IPS-15b (cell line): Measurements from ENCODE around the gene TRIM15.
"Not testable (repeated sequence)": the region's sequence is repeated elsewhere in the genome, so short reads cannot be mapped to it uniquely, and the experiment has no call there.

ENCODE experiments used
- H3K27me3 ChIP-seq: one replicate; pipeline ENCODE4 v1.6.1; 2013; ENCODE audit warnings: low read length; ENCODE audit not compliant: control insufficient read depth, insufficient read depth
- H3K36me3 ChIP-seq: one replicate; pipeline ENCODE4 v1.6.1; 2013; ENCODE audit warnings: low read length; ENCODE audit not compliant: control insufficient read depth, insufficient read depth
- H3K4me1 ChIP-seq: one replicate; pipeline ENCODE4 v1.6.1; 2013; ENCODE audit warnings: mild to moderate bottlenecking, low read length; ENCODE audit not compliant: control insufficient read depth, insufficient read depth
- H3K4me3 ChIP-seq: one replicate; pipeline ENCODE4 v1.5.1; 2013; ENCODE audit warnings: low read depth, low read length
- H3K9ac ChIP-seq: one replicate; pipeline ENCODE4 v1.6.1; 2013; ENCODE audit warnings: low read depth, mild to moderate bottlenecking, low read length
- H3K9me3 ChIP-seq: one replicate; pipeline ENCODE4 v1.6.1; 2013; ENCODE audit warnings: mild to moderate bottlenecking, low read length; ENCODE audit not compliant: control insufficient read depth, insufficient read depth

Gene TRIM15

DNA sequence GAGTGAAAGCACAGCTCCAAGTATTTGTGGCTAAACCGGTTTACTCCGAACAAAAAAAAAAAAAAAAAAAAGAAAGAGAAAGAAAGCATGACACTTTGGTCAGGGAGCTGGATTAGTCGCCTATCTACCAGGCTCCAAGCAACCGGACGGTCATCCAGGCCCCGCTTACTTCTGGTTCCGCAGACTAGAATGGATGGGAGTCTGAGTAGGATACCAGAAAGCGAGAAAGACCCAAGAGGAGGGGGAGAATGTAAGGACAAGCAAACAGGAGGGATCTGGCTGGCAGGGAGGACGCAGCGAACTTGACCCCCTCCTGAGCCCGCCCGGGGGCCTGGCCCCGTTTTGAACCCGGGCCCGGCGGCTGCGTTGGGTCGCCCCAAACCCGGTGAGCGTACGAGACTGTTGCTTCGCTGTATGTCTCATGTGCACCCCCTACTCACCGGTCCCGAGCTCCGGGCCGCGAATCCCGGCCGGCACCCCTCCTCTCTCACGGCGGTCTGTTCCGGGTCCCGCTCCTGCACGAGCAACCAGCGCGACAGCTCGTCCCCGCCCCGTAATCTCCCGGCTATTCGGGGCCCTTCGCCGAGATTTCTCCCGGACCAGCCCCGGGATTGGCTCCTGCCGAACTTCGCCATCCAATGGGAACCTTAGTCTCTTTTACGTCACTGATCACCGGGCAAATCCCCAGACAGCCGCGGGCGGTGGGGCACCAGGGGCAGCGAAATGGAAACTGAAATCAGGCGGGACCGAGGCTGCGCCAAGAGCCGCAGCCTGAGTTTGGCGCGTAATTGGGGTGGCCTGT, 49.7 kb downstream of the TRIM15 start, which contains the start of gene TRIM26:
Gene TRIM26, minus strand, starts transcription at position 542 of the 802 bp plus-strand sequence. CDS start 14,303 bp downstream, outside the sequence.
- Histone ChIP-seq H3K9ac (peak within 1 kb of the TSS; percentile 75), H3K9me3 (no peaks in the 10 kb centered on the region)

GRCh38 chr6:30213667-30213956, 50.3 kb downstream of the TRIM15 start:
- no peaks in the 10 kb centered on the region for H3K36me3 ChIP-seq
- H3K9me3 ChIP-seq, result no peaks in the 10 kb centered on the region
- H3K4me1 ChIP-seq, result peaks cover 22% of the 10 kb centered on the region
- peak overlapping the region; percentile 94 for H3K4me3 ChIP-seq
- H3K9ac ChIP-seq, result peak overlapping the region; percentile 67
- no peaks in the 10 kb centered on the region for H3K27me3 ChIP-seq

More for the DNA sequence above, 49.7 kb downstream of the TRIM15 start, which contains the start of gene TRIM26:
- Histone ChIP-seq H3K4me1 (peaks cover 22% of the 10 kb centered on the region), H3K36me3 (no peaks in the 10 kb centered on the region), H3K4me3 (peak within 1 kb of the TSS; percentile 94), H3K27me3 (no peaks in the 10 kb centered on the region)

DNA sequence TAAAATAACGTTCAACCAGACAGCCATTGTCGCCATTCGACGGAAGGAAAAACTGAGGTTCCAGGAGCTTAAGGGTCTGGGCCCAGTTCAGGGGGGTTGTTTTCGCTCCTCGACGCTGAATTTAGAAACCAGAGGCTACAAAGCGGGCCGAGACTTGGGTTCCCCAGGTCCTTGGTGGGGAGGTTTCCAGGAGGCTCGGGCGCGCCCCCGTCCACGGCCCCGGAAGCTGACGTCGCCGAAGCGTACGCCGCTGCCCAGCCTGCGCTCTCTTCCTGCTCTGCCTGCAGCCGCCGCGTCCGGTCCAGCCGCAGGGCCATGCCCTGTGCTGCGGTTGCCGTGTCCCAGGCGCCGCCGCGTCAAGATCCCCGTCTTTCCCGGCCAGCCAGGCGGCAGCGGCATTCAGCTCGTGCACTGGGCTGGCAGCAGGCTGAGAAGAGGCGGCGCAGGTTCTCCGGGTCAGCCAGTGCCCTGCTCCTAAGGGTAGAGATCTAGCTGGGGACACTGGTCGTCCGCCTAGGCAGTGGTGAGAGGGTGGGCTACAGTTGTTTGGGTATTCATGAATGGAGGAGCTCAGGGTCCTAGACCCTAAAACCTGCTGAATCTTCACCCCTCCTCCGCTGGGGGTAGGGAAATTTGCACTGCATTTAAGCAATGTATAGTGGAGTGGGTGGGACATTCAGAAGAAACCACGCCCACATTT, 50.8 kb downstream of the TRIM15 start:
- Histone ChIP-seq H3K4me1 (peaks cover 22% of the 10 kb centered on the region), H3K4me3 (peak overlapping the region; percentile 94), H3K9ac (peak overlapping the region; percentile 75), H3K27me3 (no peaks in the 10 kb centered on the region), H3K36me3 (no peaks in the 10 kb centered on the region), H3K9me3 (no peaks in the 10 kb centered on the region)

DNA sequence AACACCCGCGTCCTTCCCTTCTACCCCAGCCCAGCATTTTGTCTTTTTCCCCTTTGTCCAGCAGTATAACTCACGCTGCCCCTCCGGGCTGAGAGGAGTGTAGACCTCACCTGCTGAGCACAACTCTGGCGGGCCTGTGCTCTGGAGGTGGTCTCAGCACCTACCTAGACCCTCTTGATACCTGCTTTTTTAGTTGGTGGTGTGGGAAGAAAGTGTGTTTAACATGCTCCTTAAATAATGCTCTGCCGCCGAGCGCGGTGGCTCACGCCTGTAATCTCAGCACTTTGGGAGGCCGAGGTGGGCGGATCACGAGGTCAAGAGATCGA, 51.3 kb downstream of the TRIM15 start:
- Histone ChIP-seq H3K4me1 (peaks cover 22% of the 10 kb centered on the region), H3K27me3 (no peaks in the 10 kb centered on the region), H3K9ac (peak overlapping the region; percentile 75), H3K36me3 (no peaks in the 10 kb centered on the region), H3K9me3 (no peaks in the 10 kb centered on the region), H3K4me3 (peak overlapping the region; percentile 94)

- Histone ChIP-seq H3K9ac (no peak overlapping the region), H3K36me3 (no peaks in the 10 kb centered on the region), H3K27me3 (no peaks in the 10 kb centered on the region), H3K9me3 (no peaks in the 10 kb centered on the region), H3K4me3 (no peak overlapping the region), H3K4me1 (peaks cover 22% of the 10 kb centered on the region)
Measured at GRCh38 chr6:30216096-30216495, 52.8 kb downstream of the TRIM15 start.

GRCh38 chr6:30219244-30219643, 55.9 kb downstream of the TRIM15 start:
- Histone ChIP-seq H3K4me1 (peaks cover 12% of the 10 kb centered on the region), H3K36me3 (no peaks in the 10 kb centered on the region), H3K9ac (no peak overlapping the region), H3K9me3 (no peaks in the 10 kb centered on the region), H3K4me3 (no peak overlapping the region), H3K27me3 (no peaks in the 10 kb centered on the region)

DNA sequence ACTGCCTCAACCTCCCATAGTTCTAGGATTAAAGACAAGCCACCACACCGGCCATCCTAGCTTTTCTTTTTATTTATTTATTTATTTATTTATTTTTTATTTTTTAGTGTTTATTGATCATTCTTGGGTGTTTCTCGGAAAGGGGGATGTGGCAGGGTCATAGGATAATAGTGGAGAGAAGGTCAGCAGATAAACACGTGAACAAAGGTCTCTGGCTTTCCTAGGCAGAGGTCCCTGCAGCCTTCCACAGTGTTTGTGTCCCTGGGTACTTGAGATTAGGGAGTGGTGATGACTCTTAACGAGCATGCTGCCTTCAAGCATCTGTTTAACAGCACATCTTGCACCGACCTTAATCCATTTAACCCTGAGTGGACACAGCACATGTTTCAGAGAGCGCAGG, 58.0 kb downstream of the TRIM15 start:
- not testable (repeated sequence) for H3K4me3 ChIP-seq, H3K36me3 ChIP-seq, H3K4me1 ChIP-seq, H3K9me3 ChIP-seq, H3K9ac ChIP-seq, H3K27me3 ChIP-seq

GRCh38 chr6:30221956-30222355, 58.6 kb downstream of the TRIM15 start:
- H3K4me3 ChIP-seq, H3K4me1 ChIP-seq, H3K9me3 ChIP-seq, H3K27me3 ChIP-seq, H3K36me3 ChIP-seq, H3K9ac ChIP-seq: not testable (repeated sequence)
